GM12878 (cell line): ENCODE measurements around the gene PPP1R3E. TPM values are rescaled to one million over a fixed set of nuclear protein-coding genes. Genes with fewer than 3 reads are reported as not detected.

ENCODE experiments used
- ASH2L ChIP-seq: fragments of 300-600, 200-600 bp; sonication (generic); IDR thresholded peaks from 2 replicates; pipeline ENCODE4 v1.6.1; 2017; ENCODE audit warnings: low read depth, mild to moderate bottlenecking, borderline replicate concordance
- BCL11A ChIP-seq: IDR thresholded peaks from 2 replicates; pipeline ENCODE4 v1.6.1; 2011; ENCODE audit warnings: low read depth, low read length
- BHLHE40 ChIP-seq, 2 experiments: fragments of 450-650 bp in 1 of 2; IDR thresholded peaks; 2 replicates each; pipeline ENCODE4 v1.6.1; 2011 to 2017; ENCODE audit warnings: low read depth in 2 of 2, borderline replicate concordance in 1 of 2, improper control_type of control experiment in 1 of 2, low read length in 1 of 2, mild to moderate bottlenecking in 1 of 2
- CBX5 ChIP-seq: sonication (generic); IDR thresholded peaks from 2 replicates; pipeline ENCODE4 v1.6.1; 2016; ENCODE audit warnings: low read depth, moderate library complexity, mild to moderate bottlenecking, inconsistent platforms
- CHD1 ChIP-seq: IDR thresholded peaks from 2 replicates; pipeline ENCODE4 v1.6.1; 2012; ENCODE audit warnings: low read depth, low read length, improper control_type of control experiment
- CREB1 ChIP-seq: IDR thresholded peaks from 2 replicates; pipeline ENCODE4 v1.6.1; 2012; ENCODE audit warnings: low read depth, mild to moderate bottlenecking, inconsistent platforms
- ETV6 ChIP-seq, 2 experiments: fragments of 450-650 bp in 1 of 2; IDR thresholded peaks in 1 of 2; conservative IDR thresholded peaks in 1 of 2; 2 replicates each; pipeline ENCODE4 v1.6.1; 2014; ENCODE audit warnings: antibody characterized with exemption in 1 of 2, borderline replicate concordance in 1 of 2, low read depth in 1 of 2, mild to moderate bottlenecking in 1 of 2, moderate library complexity in 1 of 2
- HCFC1 ChIP-seq: fragments of 150-350 bp; IDR thresholded peaks from 2 replicates; pipeline ENCODE4 v1.6.1; 2014; ENCODE audit warnings: low read length
- IKZF1 ChIP-seq: fragments of 450-650 bp; conservative IDR thresholded peaks from 2 replicates; pipeline ENCODE4 v1.6.1; 2017; ENCODE audit warnings: antibody characterized with exemption, mild to moderate bottlenecking
- JUND ChIP-seq: IDR thresholded peaks from 2 replicates; pipeline ENCODE4 v1.6.1; 2012; ENCODE audit warnings: low read depth, mild to moderate bottlenecking, low read length, improper control_type of control experiment, moderate library complexity
- KDM1A ChIP-seq: fragments of 200-600 bp; sonication (generic); IDR thresholded peaks from 2 replicates; pipeline ENCODE4 v1.6.1; 2016; ENCODE audit warnings: borderline replicate concordance
- KLF5 ChIP-seq: fragments of 450-650 bp; IDR thresholded peaks from 2 replicates; pipeline ENCODE4 v1.6.1; 2014; ENCODE audit warnings: mild to moderate bottlenecking; ENCODE audit not compliant: partially characterized antibody
- MEF2B ChIP-seq: fragments of 450-650 bp; IDR thresholded peaks from 2 replicates; pipeline ENCODE4 v1.6.1; 2018; ENCODE audit warnings: mild to moderate bottlenecking, moderate library complexity; ENCODE audit not compliant: partially characterized antibody, poor library complexity, severe bottlenecking
- NBN ChIP-seq: fragments of 450-650 bp; IDR thresholded peaks from 2 replicates; pipeline ENCODE4 v1.6.1; 2016
- NFYB ChIP-seq: IDR thresholded peaks from 2 replicates; pipeline ENCODE4 v1.6.1; 2011; ENCODE audit warnings: low read depth, mild to moderate bottlenecking, low read length, improper control_type of control experiment, moderate library complexity; ENCODE audit not compliant: insufficient read depth
- RAD51 ChIP-seq: fragments of 450-650 bp; IDR thresholded peaks from 2 replicates; pipeline ENCODE4 v1.6.1; 2016; ENCODE audit warnings: moderate library complexity, mild to moderate bottlenecking, inconsistent platforms
- RBBP5 ChIP-seq: fragments of 200-600 bp; sonication (generic); conservative IDR thresholded peaks from 2 replicates; pipeline ENCODE4 v1.6.1; 2016
- RCOR1 ChIP-seq: conservative IDR thresholded peaks from 2 replicates; pipeline ENCODE4 v1.6.1; 2012; ENCODE audit warnings: low read depth, low read length, improper control_type of control experiment
- RUNX3 ChIP-seq: IDR thresholded peaks from 2 replicates; pipeline ENCODE4 v1.6.1; 2012; ENCODE audit warnings: low read length, inconsistent platforms
- SMARCA5 ChIP-seq: fragments of 450-650 bp; IDR thresholded peaks from 2 replicates; pipeline ENCODE4 v1.6.1; 2017; ENCODE audit warnings: mild to moderate bottlenecking
- ZNF384 ChIP-seq: IDR thresholded peaks from 2 replicates; pipeline ENCODE4 v1.6.1; 2012; ENCODE audit warnings: low read depth, mild to moderate bottlenecking, low read length, improper control_type of control experiment, borderline replicate concordance
- polyA plus RNA-seq, 11 experiments: library from polyadenylated mRNA; depleted of rRNA in 4 of 11; unstranded in 6 of 11; stranded (reverse) in 5 of 11; fragments of >200 nt; fragmentation: Nextera tagmentation in 4 of 11; fragmentation: Illumina TruSeq in 1 of 11; extraction: Ambion mirVana in 4 of 11; extraction: Trizol in 1 of 11; gene quantifications; 1 replicate in 1 of 11; 2 replicates in 10 of 11; pipeline versions ENCODE4 v1.2.1 to v1.2.3, GENCODE V29; 2011 to 2016; ENCODE audit warnings: inconsistent platforms in 2 of 11, missing spikeins in 2 of 11, low read depth in 1 of 11
- total RNA-seq, 4 experiments: library from RNA; depleted of rRNA in 3 of 4; stranded (reverse); fragments of >200 nt in 3 of 4; fragmentation: Illumina TruSeq in 1 of 4; extraction: Trizol in 1 of 4; gene quantifications; 2 replicates each; pipeline versions ENCODE4 v1.2.1 to v1.2.3, GENCODE V29; 2013 to 2021
- TF ChIP-seq, protein P1 (sequence below): fragments of 450-650 bp; IDR thresholded peaks from 2 replicates; pipeline ENCODE4 v1.6.1; 2016; ENCODE audit warnings: mild to moderate bottlenecking
- TF ChIP-seq, protein P2 (sequence below): fragments of 450-650 bp; IDR thresholded peaks from 2 replicates; pipeline ENCODE4 v1.6.1; 2017; ENCODE audit warnings: low read depth, mild to moderate bottlenecking, moderate library complexity
- TF ChIP-seq, protein P3 (sequence below): fragments of 150-350 bp; IDR thresholded peaks from 2 replicates; pipeline ENCODE4 v1.6.1; 2016; ENCODE audit warnings: low read depth, low read length
- TF ChIP-seq, protein P4 (sequence below): IDR thresholded peaks from 2 replicates; pipeline ENCODE4 v1.6.1; 2011; ENCODE audit warnings: low read depth, mild to moderate bottlenecking, low read length, moderate library complexity, borderline replicate concordance; ENCODE audit errors: extremely low read depth

Gene PPP1R3E
- total and polyA plus RNA-seq, 10 of the 15 experiments (the other 5 are each of a cell fraction or from before 2014, with no cell fraction given) = 4.6 to 26.4 (median 7.1) TPM

DNA sequence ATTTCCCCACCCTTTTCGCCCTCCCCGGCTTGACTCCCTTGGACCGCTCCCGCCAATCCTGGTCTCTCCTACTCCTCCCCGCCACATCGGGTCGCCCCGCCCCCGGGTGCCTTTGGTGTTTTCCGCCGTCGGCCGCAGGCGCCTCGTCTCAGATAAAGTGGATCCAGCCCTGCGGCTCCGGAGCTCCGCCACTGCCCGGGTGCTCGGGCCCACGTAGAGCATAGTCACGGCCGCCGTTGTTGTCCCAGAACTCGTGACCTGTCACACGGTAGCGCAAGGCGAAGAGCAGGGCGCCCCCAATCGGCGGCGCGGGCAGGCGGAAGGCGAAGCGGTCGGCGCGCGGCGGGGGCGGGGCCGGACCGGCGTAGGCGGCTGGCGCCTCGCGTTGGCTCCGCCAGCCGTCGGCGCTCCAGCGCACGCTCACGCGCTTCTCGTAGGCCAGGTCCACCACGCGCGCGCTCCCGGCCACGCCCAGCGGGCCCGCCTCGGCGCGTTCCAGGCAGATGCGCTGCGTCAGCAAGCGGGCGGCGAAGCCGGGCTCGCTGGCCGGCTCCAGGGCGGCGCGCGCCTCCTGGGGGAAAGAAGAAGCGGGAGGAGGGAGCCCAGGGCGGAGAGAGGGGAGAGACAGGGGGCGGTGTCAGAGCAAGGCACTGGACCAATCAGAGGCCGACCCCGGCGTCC, 1.2 kb downstream of the PPP1R3E start (continued):
- TF ChIP-seq, protein P1, sequence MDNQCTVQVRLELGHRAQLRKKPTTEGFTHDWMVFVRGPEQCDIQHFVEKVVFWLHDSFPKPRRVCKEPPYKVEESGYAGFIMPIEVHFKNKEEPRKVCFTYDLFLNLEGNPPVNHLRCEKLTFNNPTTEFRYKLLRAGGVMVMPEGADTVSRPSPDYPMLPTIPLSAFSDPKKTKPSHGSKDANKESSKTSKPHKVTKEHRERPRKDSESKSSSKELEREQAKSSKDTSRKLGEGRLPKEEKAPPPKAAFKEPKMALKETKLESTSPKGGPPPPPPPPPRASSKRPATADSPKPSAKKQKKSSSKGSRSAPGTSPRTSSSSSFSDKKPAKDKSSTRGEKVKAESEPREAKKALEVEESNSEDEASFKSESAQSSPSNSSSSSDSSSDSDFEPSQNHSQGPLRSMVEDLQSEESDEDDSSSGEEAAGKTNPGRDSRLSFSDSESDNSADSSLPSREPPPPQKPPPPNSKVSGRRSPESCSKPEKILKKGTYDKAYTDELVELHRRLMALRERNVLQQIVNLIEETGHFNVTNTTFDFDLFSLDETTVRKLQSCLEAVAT = no peak
- TF ChIP-seq BHLHE40 (IDR thresholded peaks at IDR 0.05; ENCODE audit: borderline replicate concordance in 1 of 2, low read depth in 2 of 2, low read length in 1 of 2) (peak; percentile 83 to 94), KDM1A (no peak), KLF5 (no peak), CHD1 (no peak), ZNF384 (no peak), JUND (no peak), IKZF1 (peak; percentile 87), ASH2L (no peak), ETV6 (conservative IDR thresholded peaks at IDR 0.05 in 1 of 2, IDR thresholded peaks at IDR 0.05 in 1 of 2; ENCODE audit: borderline replicate concordance in 1 of 2, low read depth in 1 of 2) (no peak), HCFC1 (peak; percentile 48; the same call in 1 of the 2 replicates), NFYB (0 out of 2 replicates have a peak, but pooled peaks have one; percentile 60), BCL11A (no peak), NBN (peak; percentile 50; the same call in 1 of the 2 replicates), MEF2B (no peak), RUNX3 (peak; percentile 23; the same call in 1 of the 2 replicates), CREB1 (peak; percentile 72), CBX5 (no peak), RCOR1 (no peak), SMARCA5 (peak; percentile 88), RAD51 (peak; percentile 78), RBBP5 (no peak)
- TF ChIP-seq, protein P2, sequence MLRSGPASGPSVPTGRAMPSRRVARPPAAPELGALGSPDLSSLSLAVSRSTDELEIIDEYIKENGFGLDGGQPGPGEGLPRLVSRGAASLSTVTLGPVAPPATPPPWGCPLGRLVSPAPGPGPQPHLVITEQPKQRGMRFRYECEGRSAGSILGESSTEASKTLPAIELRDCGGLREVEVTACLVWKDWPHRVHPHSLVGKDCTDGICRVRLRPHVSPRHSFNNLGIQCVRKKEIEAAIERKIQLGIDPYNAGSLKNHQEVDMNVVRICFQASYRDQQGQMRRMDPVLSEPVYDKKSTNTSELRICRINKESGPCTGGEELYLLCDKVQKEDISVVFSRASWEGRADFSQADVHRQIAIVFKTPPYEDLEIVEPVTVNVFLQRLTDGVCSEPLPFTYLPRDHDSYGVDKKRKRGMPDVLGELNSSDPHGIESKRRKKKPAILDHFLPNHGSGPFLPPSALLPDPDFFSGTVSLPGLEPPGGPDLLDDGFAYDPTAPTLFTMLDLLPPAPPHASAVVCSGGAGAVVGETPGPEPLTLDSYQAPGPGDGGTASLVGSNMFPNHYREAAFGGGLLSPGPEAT = no peak
- TF ChIP-seq, protein P3, sequence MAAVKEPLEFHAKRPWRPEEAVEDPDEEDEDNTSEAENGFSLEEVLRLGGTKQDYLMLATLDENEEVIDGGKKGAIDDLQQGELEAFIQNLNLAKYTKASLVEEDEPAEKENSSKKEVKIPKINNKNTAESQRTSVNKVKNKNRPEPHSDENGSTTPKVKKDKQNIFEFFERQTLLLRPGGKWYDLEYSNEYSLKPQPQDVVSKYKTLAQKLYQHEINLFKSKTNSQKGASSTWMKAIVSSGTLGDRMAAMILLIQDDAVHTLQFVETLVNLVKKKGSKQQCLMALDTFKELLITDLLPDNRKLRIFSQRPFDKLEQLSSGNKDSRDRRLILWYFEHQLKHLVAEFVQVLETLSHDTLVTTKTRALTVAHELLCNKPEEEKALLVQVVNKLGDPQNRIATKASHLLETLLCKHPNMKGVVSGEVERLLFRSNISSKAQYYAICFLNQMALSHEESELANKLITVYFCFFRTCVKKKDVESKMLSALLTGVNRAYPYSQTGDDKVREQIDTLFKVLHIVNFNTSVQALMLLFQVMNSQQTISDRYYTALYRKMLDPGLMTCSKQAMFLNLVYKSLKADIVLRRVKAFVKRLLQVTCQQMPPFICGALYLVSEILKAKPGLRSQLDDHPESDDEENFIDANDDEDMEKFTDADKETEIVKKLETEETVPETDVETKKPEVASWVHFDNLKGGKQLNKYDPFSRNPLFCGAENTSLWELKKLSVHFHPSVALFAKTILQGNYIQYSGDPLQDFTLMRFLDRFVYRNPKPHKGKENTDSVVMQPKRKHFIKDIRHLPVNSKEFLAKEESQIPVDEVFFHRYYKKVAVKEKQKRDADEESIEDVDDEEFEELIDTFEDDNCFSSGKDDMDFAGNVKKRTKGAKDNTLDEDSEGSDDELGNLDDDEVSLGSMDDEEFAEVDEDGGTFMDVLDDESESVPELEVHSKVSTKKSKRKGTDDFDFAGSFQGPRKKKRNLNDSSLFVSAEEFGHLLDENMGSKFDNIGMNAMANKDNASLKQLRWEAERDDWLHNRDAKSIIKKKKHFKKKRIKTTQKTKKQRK = no peak
- TF ChIP-seq, protein P4, sequence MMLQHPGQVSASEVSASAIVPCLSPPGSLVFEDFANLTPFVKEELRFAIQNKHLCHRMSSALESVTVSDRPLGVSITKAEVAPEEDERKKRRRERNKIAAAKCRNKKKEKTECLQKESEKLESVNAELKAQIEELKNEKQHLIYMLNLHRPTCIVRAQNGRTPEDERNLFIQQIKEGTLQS = no peak
